GM12872 (cell line): Measurements from ENCODE around the gene KCNG2.

ENCODE experiments used
- CTCF ChIP-seq: IDR thresholded peaks from 3 replicates; pipeline ENCODE4 v1.5.1; 2011; ENCODE audit warnings: low read depth, mild to moderate bottlenecking, low read length, moderate library complexity; ENCODE audit not compliant: insufficient read depth

Gene KCNG2

GRCh38 chr18:79856119-79857007 is 58.6 kb downstream of the KCNG2 start:
- no peak for TF ChIP-seq CTCF

GRCh38 chr18:79857082-79857671 is 59.4 kb downstream of the KCNG2 start:
- no peak for TF ChIP-seq CTCF

- TF ChIP-seq CTCF, result no peak
Observed at GRCh38 chr18:79859314-79859713, 61.6 kb downstream of the KCNG2 start.

- TF ChIP-seq CTCF, result no peak
Observed at GRCh38 chr18:79861687-79862086, 63.9 kb downstream of the KCNG2 start.

GRCh38 chr18:79862562-79862961 is 64.8 kb downstream of the KCNG2 start:
- no peak for TF ChIP-seq CTCF

DNA sequence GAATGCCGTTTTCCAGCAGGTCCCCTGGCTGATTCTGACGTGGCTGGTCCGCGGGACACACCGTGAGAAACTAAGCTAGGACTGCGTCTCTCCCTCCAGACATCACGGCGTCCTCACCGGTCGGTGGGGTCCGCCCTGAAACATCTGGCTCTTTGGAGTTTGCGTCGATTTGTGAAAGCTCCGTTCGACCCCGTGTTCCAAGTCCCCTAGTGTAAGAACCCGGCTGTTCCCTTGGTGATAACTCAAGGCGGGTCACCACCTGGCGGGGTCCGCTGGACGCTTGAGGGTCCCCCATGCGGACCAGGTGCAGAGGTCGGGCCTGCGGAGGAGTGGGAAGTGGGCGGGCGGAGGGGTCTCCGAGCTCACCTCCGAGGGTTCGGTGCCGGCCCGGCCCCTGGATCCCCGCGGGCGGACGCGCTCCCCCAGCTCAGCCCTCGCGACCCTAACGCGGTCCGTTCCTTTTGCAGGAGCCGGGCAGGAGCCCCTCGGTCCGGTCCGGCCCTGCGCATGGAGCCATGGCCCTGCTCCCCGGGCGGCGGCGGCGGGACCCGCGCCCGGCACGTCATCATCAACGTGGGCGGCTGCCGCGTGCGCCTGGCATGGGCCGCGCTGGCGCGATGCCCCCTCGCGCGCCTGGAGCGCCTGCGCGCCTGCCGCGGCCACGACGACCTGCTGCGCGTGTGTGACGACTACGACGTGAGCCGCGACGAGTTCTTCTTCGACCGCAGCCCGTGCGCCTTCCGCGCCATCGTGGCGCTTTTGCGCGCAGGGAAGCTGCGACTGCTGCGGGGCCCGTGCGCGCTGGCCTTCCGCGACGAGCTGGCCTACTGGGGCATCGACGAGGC is 65.6 kb downstream of the KCNG2 start:
- no peak for TF ChIP-seq CTCF
